ENCODE data around the gene DOCK1.

DOCK1 gene

GRCh38 chr10:127198307-127198706 is 293.1 kb downstream of the DOCK1 start:
- peak; percentile 12 for TF ChIP-seq CTCF (conservative IDR thresholded peaks at IDR 0.05; ENCODE audit: low read depth, low read length)
- no peak for DNase-seq (ENCODE audit: low read depth)
- H3K4me3 ChIP-seq (ENCODE audit: low read depth, low read length): no peak overlapping the region

- no peak overlapping the region for H3K4me3 ChIP-seq (ENCODE audit: low read depth, low read length)
- no peak for TF ChIP-seq CTCF (conservative IDR thresholded peaks at IDR 0.05; ENCODE audit: low read depth, low read length)
- DNase-seq (ENCODE audit: low read depth): no peak
Measured at GRCh38 chr10:127198721-127199120, 293.5 kb downstream of the DOCK1 start.

- TF ChIP-seq CTCF (conservative IDR thresholded peaks at IDR 0.05; ENCODE audit: low read depth, low read length): no peak
- DNase-seq (ENCODE audit: low read depth): no peak
- no peak overlapping the region for H3K4me3 ChIP-seq (ENCODE audit: low read depth, low read length)
Measured at GRCh38 chr10:127200646-127201045, 295.4 kb downstream of the DOCK1 start.

- DNase-seq (ENCODE audit: low read depth): no peak
- no peak overlapping the region for H3K4me3 ChIP-seq (ENCODE audit: low read depth, low read length)
- no peak for TF ChIP-seq CTCF (conservative IDR thresholded peaks at IDR 0.05; ENCODE audit: low read depth, low read length)
Measured at GRCh38 chr10:127203067-127203466, 297.8 kb downstream of the DOCK1 start.

- DNase-seq (ENCODE audit: low read depth): no peak
- H3K4me3 ChIP-seq (ENCODE audit: low read depth, low read length): no peak overlapping the region
- no peak for TF ChIP-seq CTCF (conservative IDR thresholded peaks at IDR 0.05; ENCODE audit: low read depth, low read length)
Measured at GRCh38 chr10:127207081-127207480, 301.9 kb downstream of the DOCK1 start.

GRCh38 chr10:127210936-127211466 is 305.8 kb downstream of the DOCK1 start:
- DNase-seq (ENCODE audit: low read depth): no peak
- H3K4me3 ChIP-seq (ENCODE audit: low read depth, low read length): no peak overlapping the region
- no peak for TF ChIP-seq CTCF (conservative IDR thresholded peaks at IDR 0.05; ENCODE audit: low read depth, low read length)

GRCh38 chr10:127215866-127216265 is 310.6 kb downstream of the DOCK1 start:
- peak; percentile 34 for DNase-seq (ENCODE audit: low read depth)
- no peak overlapping the region for H3K4me3 ChIP-seq (ENCODE audit: low read depth, low read length)
- no peak for TF ChIP-seq CTCF (conservative IDR thresholded peaks at IDR 0.05; ENCODE audit: low read depth, low read length)

Measured in choroid plexus epithelial cell (primary cell).